NCI-H1930 (cell line): ENCODE data around the gene METTL17.
"Not testable (repeated sequence)": the region's sequence is repeated elsewhere in the genome, so short reads cannot be mapped to it uniquely, and the experiment has no call there.

Experiments used
- DNase-seq, 2 experiments: peaks; one replicate each; lab custom pipeline; 2025; lab: John Stamatoyannopoulos, UW

METTL17 gene

GRCh38 chr14:20997115-20997514 is 7.3 kb downstream of the METTL17 start:
- DNase-seq, result no peak

- DNase-seq, result no peak
Observed at GRCh38 chr14:20997564-20997963, 7.8 kb downstream of the METTL17 start.

- DNase-seq, result no peak
Observed at GRCh38 chr14:20998139-20998538, 8.4 kb downstream of the METTL17 start.

GRCh38 chr14:20998674-20999366 is 9.0 kb downstream of the METTL17 start, which contains the start of gene SLC39A2:
Gene SLC39A2, plus strand, starts transcription at chr14:20999293. Its CDS starts 154 bp downstream, at chr14:20999447.
- no peak for DNase-seq

GRCh38 chr14:20999591-20999990 is 9.8 kb downstream of the METTL17 start:
- no peak for DNase-seq

GRCh38 chr14:21001218-21001617 is 11.4 kb downstream of the METTL17 start:
- DNase-seq, result no peak

- no peak for DNase-seq
Observed at GRCh38 chr14:21003788-21004346, 14.1 kb downstream of the METTL17 start.

GRCh38 chr14:21009721-21010120 is 19.9 kb downstream of the METTL17 start:
- DNase-seq, result not testable (repeated sequence)

GRCh38 chr14:21011136-21011535 is 21.4 kb downstream of the METTL17 start:
- no peak for DNase-seq

GRCh38 chr14:21014761-21015190 is 25.0 kb downstream of the METTL17 start:
- DNase-seq, result peak; percentile 59 to 75

GRCh38 chr14:21015312-21015711 is 25.5 kb downstream of the METTL17 start:
- DNase-seq, result no peak

- DNase-seq, result no peak
Observed at GRCh38 chr14:21016413-21017190, 26.8 kb downstream of the METTL17 start.

GRCh38 chr14:21017528-21018245 is 27.9 kb downstream of the METTL17 start:
- no peak for DNase-seq

GRCh38 chr14:21018286-21018685 is 28.5 kb downstream of the METTL17 start:
- no peak for DNase-seq

- DNase-seq, result no peak
Observed at GRCh38 chr14:21018781-21019180, 29.0 kb downstream of the METTL17 start.

- DNase-seq, result no peak
Observed at GRCh38 chr14:21019366-21019765, 29.6 kb downstream of the METTL17 start.

GRCh38 chr14:21020977-21021545 is 31.3 kb downstream of the METTL17 start:
- DNase-seq, result no peak

GRCh38 chr14:21022686-21023085 is 32.9 kb downstream of the METTL17 start:
- DNase-seq, result no peak

- DNase-seq, result no peak
Observed at GRCh38 chr14:21023174-21023573, 33.4 kb downstream of the METTL17 start.

- DNase-seq, result no peak
Observed at GRCh38 chr14:21023817-21024584, 34.2 kb downstream of the METTL17 start.
